Nephron progenitor cell (in vitro differentiated cells): Measurements from ENCODE around the gene PRPS2.

Experiments used
- DNase-seq: peaks from one replicate; pipeline ENCODE4 v3.0.0; 2021
- H3K27ac Mint-ChIP-seq: 2 replicates; pipeline ENCODE4 v1.8.0; 2021; ENCODE audit warnings: mild to moderate bottlenecking, moderate library complexity, mixed read lengths
- H3K27me3 Mint-ChIP-seq: 2 replicates; pipeline ENCODE4 v1.8.0; 2021; ENCODE audit warnings: mild to moderate bottlenecking, low read depth, mixed read lengths; ENCODE audit not compliant: poor library complexity
- H3K36me3 Mint-ChIP-seq: 2 replicates; pipeline ENCODE4 v1.8.0; 2021; ENCODE audit warnings: low read depth, mixed read lengths
- H3K4me1 Mint-ChIP-seq: 2 replicates; pipeline ENCODE4 v1.8.0; 2021; ENCODE audit warnings: mixed read lengths
- H3K4me3 Mint-ChIP-seq: 2 replicates; pipeline ENCODE4 v1.8.0; 2021; ENCODE audit warnings: mild to moderate bottlenecking, moderate library complexity, mixed read lengths
- H3K9me3 Mint-ChIP-seq: 2 replicates; pipeline ENCODE4 v1.8.0; 2021; ENCODE audit warnings: mild to moderate bottlenecking, moderate library complexity, mixed read lengths
- TF ChIP-seq, protein P1 (sequence below): fragments of 200-600 bp; sonication (generic); IDR thresholded peaks from 2 replicates; pipeline ENCODE4 v1.5.0; 2021; ENCODE audit warnings: antibody characterized with exemption

The PRPS2 gene

DNA sequence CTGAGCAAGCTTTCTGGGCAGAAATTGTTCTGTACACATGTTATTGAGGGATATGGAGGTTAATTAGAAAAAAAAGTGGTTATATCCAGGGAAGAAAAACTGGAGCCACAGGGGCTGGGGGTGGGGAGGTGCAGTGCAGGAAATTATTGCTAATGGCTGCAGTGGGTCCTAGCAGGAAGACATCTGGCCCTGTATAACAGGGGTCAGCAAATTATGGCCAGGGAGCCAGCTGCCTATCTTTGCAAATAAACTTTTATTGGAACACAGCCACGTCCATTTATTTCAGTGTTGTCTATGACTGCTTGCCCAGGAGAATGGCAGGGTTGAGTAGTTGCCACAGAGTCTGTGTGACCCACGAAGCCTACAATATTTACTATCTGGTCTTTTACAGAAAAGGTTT is 23.4 kb upstream of the PRPS2 start:
- no peak for DNase-seq
- Mint-ChIP-seq H3K4me1 (no peaks in the 10 kb centered on the region), H3K4me3 (no peak overlapping the region), H3K36me3 (no peaks in the 10 kb centered on the region), H3K9me3 (peaks cover 52% of the 10 kb centered on the region), H3K27ac (no peak overlapping the region), H3K27me3 (peaks cover 33% of the 10 kb centered on the region)
- TF ChIP-seq, protein P1, sequence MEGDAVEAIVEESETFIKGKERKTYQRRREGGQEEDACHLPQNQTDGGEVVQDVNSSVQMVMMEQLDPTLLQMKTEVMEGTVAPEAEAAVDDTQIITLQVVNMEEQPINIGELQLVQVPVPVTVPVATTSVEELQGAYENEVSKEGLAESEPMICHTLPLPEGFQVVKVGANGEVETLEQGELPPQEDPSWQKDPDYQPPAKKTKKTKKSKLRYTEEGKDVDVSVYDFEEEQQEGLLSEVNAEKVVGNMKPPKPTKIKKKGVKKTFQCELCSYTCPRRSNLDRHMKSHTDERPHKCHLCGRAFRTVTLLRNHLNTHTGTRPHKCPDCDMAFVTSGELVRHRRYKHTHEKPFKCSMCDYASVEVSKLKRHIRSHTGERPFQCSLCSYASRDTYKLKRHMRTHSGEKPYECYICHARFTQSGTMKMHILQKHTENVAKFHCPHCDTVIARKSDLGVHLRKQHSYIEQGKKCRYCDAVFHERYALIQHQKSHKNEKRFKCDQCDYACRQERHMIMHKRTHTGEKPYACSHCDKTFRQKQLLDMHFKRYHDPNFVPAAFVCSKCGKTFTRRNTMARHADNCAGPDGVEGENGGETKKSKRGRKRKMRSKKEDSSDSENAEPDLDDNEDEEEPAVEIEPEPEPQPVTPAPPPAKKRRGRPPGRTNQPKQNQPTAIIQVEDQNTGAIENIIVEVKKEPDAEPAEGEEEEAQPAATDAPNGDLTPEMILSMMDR = no peak

DNA sequence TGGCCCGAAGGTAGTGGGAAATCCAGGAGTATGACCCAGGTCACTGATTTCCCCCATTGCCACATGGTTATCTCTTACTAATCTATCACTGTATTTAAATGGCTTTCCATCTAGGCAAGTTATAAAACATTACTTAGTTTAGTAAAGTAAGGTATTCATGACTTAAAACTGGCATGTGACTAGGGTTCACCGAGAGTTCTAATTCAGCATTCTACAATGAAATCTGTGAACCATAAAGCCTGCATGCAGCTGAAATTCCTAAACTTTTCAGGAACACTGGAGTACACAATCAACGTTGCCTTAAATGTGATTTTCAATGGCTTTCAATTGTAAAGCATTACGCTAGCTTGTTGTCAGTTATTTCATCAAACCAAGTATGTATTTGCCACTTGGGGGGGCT is 22.7 kb upstream of the PRPS2 start:
- Mint-ChIP-seq H3K36me3 (no peaks in the 10 kb centered on the region), H3K27ac (no peak overlapping the region), H3K4me3 (no peak overlapping the region), H3K27me3 (peaks cover 37% of the 10 kb centered on the region), H3K9me3 (peaks cover 55% of the 10 kb centered on the region), H3K4me1 (no peaks in the 10 kb centered on the region)
- no peak for DNase-seq
- TF ChIP-seq, protein P1 = no peak

DNA sequence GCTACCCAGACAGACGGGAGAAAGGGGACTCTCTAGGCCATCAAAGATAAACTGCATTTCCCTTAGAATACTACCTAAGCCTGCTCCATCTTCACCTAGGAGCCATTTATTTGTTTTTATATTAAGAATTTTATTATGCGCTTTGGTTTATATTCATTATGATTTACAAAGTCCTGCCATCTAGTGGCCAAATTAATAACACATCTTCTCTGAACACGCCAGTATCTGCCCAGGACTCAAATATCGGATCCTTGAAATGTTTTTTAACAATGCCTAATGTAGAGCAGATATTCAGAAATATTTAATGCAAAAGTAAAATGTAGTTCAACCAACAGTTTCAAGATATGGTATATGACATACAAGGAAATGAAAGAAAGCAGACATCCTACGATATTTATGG is 20.8 kb upstream of the PRPS2 start:
- peaks cover 39% of the 10 kb centered on the region for H3K27me3 Mint-ChIP-seq
- H3K4me3 Mint-ChIP-seq = no peak overlapping the region
- no peaks in the 10 kb centered on the region for H3K4me1 Mint-ChIP-seq
- no peak for DNase-seq
- H3K36me3 Mint-ChIP-seq = no peaks in the 10 kb centered on the region
- TF ChIP-seq, protein P1 = peak; percentile 51
- H3K27ac Mint-ChIP-seq = no peak overlapping the region
- peaks cover 46% of the 10 kb centered on the region for H3K9me3 Mint-ChIP-seq

DNA sequence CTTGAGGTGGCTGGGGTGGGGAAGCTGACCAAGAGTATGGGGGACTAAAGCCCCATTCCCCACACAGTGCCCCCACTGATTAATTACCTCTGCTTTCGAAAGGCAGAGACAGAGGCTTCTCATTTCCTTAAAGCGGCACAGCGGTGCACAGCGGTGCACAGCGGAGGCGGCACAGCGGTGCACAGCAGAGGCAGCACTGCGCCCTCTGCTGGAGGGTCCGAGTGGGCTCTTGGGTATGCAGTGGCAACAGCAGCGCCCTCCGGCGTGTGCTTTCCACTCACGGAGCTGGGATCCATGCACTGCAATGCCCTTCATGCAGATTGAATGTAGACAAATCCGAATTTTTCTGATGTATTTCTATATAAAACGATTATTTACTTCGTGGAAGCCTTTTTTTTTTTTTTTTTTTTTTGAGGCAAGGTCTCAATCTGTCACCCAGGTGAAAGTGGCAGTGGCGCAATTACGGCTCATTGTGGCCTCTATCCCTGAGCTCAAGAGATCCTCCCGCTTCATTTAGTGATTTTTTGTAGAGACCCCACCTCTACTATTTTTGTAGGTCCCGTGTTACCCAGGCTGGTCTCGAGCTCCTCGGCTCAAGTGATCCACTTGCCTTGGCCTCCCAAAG is 19.7 kb upstream of the PRPS2 start:
- Mint-ChIP-seq H3K4me3 (no peak overlapping the region), H3K27me3 (peaks cover 34% of the 10 kb centered on the region), H3K9me3 (peaks cover 41% of the 10 kb centered on the region), H3K27ac (no peak overlapping the region), H3K4me1 (no peaks in the 10 kb centered on the region), H3K36me3 (no peaks in the 10 kb centered on the region)
- TF ChIP-seq, protein P1 = peak; percentile 68
- DNase-seq = peak; percentile 64

DNA sequence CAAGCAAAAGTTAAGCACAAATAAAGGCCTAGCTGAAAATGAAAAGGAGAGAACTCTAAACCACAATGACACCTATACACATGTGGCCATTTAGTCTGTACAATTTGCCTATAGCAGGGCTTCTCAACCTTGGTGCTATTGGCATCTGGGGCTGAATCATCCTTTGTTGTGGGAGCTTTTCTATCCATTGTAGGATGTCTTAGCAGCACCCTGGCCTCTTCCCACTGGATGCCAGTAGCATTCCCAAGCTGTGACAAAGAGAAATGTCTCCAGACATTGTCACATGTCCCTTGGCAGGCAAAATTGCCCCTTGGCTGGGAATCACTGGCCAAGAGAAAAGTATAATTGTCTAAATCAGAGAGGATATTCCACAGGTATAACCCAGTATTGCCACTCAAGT is 13.5 kb upstream of the PRPS2 start:
- H3K4me3 Mint-ChIP-seq = no peak overlapping the region
- H3K9me3 Mint-ChIP-seq = peaks cover 37% of the 10 kb centered on the region
- H3K27ac Mint-ChIP-seq = no peak overlapping the region
- no peaks in the 10 kb centered on the region for H3K4me1 Mint-ChIP-seq
- peaks cover 7% of the 10 kb centered on the region for H3K27me3 Mint-ChIP-seq
- H3K36me3 Mint-ChIP-seq = no peaks in the 10 kb centered on the region
- TF ChIP-seq, protein P1 = no peak
- no peak for DNase-seq

DNA sequence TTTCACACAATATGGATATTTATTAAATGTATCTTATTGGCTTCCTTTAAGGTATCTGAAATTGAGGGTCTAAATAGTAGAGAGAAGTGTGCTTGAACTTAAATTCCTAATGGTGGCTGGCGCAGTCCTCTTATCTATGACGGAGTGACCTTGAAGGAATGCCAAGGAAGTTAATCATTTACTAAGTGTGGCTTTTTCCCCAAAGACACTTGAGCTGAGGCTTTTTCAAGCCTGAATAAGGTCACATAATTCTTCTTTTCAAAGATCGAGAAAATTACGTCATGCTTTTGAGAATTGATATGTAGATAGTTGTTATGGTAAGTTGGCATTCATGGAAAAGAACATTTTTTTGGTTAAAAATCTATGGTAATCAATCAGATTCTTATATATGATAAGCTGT is 11.7 kb upstream of the PRPS2 start:
- Mint-ChIP-seq H3K27me3 (no peaks in the 10 kb centered on the region), H3K36me3 (no peaks in the 10 kb centered on the region), H3K4me3 (no peak overlapping the region), H3K9me3 (peaks cover 30% of the 10 kb centered on the region), H3K27ac (no peak overlapping the region), H3K4me1 (no peaks in the 10 kb centered on the region)
- TF ChIP-seq, protein P1 = no peak
- DNase-seq = no peak
